NCI-H1417 treated with DMSO at 0.1 percent for 48 hours (cell line): ENCODE data around the gene LIFR.
"Not testable (repeated sequence)": the region's sequence is repeated elsewhere in the genome, so short reads cannot be mapped to it uniquely, and the experiment has no call there.

Experiments
- DNase-seq: peaks from one replicate; lab custom pipeline; 2025; lab: John Stamatoyannopoulos, UW

The LIFR gene

DNA sequence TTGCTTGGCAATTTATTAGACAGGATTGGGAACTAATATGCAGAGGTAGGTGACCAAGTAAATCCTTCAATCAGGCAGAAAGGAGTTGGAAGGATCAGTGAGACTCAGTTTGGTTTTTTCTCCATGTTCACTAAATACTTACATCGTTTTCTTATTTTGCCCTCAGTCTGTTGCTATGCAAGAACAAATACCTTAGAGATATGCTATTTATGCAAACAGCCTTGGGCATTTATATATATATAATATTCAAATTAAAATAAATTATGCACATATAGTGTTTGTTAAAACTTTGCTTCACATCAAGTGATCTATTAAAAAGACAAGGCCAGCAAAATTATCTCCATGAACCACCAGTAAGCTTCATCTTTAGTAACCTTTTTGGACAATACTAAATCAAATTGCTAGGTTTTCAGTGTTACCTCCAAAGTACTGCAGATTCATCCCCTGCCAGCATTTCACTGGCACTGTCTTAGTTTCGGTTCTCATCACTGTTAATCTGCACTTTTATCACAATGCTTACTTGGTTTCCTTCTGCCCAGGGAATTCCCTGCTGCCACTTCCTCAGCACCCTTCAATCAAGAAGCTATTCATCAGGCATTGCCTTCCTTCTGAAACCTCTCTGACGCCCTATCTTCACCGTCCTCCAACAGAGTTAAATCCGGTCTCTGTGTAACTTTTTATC is 26.0 kb upstream of the LIFR start:
- no peak for DNase-seq

DNA sequence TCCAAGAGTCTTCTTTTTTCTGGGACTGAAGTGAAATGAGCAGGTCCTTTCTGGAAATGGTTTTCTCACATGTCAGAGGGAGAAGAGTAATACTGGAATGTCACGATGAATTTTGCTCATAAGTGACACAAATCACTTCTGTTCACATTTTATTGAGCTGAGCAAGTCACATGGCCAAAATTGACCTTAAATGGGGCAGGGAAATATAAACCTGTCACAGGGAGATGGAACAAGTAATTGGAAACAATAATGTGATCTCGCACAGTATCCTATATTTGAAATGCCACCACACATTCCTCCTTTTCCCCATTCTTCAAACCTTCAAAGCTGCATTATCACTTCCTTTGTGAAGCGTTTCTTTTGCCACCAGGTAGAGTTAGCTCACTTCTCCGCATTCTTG is 25.2 kb upstream of the LIFR start:
- DNase-seq = no peak

DNA sequence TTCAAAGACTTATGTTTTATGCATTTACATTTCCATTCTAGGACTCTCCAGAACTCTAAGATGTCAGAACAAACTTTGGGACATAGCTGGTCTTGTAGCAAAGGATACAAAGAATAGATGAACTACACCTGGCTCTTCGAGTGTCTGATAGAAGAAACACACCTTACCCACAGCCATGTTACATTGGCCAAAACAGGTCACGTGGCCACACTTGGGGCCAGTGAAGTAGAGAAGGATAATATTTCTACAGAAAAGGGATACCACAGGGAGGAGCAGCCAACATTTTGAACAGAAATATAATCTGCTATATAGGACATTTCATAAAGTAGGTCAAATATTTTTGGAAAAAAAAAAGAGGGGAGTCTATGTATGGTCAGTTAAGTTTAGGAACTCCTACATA is 22.7 kb upstream of the LIFR start:
- DNase-seq = no peak

DNA sequence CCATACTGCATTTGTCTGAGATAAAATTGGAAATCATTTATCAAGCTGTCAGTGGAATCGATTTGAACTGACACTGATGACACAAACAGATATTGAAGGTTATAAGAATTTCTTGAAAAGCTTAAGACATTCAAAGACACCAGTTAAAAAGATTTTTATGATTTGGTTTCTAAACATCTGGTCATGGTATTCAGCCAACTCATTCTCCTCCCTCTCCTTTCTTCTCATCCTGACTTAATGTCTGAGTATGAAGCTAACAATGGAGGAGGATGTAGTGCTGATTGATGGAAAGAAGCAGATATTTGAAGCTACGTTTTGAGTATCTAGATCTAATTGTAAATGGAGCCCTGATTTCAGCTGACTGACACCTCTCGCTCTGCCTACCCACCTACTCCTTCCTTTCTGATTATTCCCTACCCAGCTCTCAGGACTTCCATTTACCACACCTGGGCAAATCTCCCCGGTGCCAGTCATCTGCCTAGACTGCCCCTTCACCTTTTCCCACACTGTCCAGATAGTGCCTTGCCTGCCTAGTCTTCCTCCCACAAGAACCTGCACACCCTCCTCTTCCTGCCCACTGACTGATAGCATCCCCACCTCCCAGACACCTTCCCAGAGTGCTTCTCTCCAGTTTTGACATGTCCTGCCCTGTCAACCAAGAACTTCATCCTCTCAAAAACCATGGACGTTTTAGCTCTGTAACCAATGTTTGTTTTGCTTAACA is 20.7 kb upstream of the LIFR start:
- no peak for DNase-seq

DNA sequence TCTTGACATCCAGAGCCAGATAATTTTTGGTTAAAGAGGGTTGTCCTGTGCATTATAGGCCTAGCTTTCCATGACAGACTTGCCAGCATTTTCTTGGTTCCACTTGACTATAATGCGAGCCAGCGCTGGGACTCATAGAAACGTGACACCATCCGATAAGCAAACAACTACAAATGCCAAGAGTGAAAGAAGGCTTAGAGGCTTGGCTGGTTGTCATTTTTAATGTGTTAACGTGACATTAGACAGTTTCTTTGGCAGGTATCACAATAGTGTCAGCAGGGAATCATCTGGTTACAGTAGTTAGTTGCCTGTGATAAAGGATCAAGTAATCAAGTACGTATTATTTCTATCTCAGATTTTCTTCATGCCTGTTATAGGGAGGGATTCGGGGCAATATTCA is 20.0 kb upstream of the LIFR start:
- no peak for DNase-seq

DNA sequence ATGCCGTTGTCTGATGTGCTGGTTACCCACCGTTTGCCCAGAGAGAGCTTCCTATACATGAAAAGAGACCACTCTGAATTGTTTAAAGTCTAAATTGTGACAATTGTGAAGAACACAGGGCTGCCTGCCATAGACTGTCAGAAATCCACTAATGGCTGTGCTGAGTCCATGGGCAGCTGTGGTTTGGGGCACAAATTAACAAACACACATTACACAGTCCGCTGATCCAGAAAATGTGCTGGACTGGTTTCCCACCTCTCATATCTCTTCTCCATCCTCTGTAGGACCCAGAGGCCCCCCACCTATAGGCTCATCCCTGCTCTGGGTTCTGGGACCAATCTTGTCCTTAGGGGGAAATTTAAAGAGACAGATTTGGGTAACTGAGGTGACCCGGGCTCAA is 19.0 kb upstream of the LIFR start:
- no peak for DNase-seq

DNA sequence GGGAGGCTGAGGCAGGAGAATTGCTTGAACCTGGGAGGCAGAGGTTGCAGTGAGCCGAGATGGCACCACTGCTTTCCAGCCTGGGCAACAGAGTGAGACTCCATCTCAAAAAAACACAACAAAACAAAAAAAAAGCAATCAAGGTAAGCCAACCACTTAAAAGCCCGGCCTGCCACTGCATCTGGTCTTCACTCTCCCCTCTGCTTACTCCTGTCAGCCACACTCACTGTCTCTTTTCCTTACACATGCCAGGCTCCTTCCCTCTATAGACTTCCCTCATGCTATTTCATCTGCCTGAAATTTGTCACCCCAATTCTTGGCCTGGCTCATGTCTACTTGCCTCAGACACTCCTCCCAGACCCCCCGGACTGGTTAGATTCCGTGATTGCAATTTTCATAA is 17.6 kb upstream of the LIFR start:
- DNase-seq = no peak

DNA sequence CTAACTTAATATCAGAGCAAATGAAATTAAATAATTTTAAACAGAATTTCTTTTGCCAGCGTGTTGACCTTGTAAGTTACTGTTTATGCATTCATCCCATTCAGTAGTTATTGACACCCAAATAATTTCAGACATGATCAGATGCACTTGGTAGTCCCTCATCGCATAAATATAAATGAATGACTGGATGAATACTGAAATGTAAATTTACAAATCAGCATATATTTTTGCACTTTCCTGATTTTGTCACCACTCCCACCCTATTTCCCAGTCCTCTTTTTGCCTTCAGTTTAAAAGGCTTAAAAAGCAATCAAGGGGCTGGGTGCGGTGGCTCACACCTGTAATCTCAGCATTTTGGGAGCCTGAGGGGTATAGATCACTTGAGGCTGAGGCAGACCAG is 17.1 kb upstream of the LIFR start:
- DNase-seq = no peak

DNA sequence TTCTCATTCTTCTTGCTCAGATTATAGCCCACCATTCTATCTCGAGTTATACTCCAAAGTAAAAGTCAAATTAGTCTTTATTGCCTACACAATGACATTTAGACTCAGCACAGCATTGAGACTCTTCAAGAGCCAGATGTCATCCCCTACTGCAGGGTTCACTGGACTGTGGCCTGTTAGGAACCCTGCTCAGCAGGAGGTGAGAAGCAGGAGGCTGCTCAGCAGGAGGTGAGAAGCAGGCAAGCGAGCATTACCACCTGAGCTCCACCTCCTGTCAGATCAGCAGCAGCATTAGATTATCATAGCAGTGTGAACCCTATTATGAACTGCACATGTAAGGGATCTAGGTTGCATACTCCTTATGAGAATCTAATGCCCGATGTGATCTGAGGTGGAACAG is 12.7 kb upstream of the LIFR start:
- DNase-seq = no peak

DNA sequence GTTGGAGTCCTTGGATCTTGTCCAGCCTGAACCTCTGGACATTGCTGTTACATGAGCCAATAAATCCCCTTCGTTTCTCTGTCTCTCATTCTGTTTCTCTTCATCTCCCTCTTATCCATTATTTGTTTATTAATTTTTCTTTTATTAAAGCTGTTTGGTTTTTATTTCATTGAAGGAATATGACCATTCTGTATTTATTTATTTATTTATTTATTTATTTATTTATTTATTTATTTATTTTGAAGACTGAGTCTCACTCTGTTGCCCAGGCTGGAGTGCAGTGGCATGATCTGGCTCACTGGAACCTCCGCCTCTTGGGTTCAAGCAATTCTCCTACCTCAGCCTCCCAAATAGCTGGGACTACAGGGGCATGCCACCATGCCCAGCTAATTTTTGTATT is 10.9 kb upstream of the LIFR start:
- DNase-seq = not testable (repeated sequence)

DNA sequence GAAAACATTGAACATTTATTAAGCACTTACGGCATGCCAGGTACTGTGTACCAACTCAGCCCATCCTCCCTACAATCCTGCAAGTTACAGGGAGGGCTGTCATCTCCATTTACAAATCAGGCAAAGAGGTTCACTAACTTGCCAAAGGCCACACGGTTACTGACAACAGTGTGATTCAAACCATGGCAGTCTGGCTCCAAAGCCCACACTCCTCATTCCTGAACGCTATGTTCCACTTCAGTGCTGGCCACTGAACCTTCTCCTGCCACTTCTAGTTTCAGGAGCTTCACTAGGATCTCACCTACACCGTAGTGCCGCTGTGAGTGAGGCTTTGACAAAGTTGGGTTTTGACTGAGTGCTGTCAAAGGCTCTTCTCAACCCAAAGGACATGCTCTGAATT is 7.2 kb upstream of the LIFR start:
- no peak for DNase-seq

DNA sequence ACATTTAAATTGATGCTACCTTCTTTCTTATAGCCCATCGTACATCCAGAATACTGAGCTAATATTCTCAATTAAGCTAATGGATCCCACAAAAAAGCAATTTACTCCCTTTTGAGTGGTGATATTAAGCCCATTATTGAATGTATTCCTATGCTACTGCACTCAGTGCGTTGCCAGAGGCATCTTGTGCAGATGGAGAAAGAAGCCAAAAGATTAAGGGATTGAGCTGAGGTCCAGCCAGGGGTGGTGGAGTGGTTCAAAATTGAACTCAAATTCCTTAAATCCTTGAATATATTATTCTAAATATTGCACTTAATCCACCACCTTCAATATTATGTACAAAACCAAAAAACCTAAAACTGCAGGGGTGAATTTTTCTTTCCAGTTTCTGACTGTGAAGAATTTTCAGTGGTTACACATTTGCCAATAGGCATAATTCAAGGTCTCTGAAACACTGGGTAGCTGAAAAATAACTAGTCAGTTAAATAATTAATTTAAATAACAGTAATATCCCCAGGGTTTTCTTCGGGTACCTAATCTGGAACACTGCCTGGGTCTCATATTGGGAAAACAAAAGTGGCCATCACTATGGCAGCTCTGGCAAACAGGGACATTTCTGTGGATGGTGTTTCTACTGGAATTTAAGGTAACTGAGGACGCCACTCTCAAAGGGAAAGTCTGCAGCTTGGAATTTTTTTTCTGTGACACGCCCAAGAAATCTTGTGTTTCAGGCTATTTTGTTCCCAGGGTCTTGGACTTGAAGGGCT is 6.2 kb upstream of the LIFR start:
- no peak for DNase-seq

DNA sequence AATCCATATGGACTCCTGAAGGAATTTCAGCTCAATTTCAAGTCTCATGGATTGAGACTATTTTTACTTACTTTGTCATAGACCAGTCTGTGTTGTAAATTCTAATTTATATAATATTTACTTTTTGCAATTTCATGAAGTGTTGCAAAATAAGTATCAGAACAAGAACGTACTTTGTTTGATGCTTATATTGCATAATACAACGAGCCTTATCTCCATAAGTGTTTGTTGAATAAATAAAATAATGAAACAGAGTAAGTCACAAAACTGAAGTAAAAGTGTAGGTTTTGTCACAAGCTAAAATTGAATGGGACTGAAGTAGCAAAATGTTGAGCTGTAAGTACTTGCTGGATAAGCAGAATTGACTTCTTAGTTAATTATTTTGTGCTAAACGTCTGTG is 3.0 kb upstream of the LIFR start:
- DNase-seq = no peak

DNA sequence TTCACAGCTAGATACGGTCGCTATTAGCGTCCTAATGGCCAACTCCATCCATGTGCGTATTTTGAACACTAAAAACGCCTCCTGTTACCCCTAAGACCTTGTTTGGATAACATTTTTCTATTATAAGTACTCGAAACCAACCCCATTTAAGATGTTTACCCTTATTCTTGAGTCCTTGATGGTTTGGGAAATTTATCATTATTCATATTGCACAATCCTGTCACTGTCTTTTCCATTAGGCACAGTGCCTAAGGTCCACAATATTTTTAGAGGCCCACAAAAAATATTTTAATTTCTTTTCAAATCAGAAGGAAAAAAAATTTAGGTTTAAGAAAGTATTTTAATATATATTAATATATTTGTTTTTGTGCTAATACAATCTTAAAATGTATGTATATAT is 1.3 kb upstream of the LIFR start:
- no peak for DNase-seq

DNA sequence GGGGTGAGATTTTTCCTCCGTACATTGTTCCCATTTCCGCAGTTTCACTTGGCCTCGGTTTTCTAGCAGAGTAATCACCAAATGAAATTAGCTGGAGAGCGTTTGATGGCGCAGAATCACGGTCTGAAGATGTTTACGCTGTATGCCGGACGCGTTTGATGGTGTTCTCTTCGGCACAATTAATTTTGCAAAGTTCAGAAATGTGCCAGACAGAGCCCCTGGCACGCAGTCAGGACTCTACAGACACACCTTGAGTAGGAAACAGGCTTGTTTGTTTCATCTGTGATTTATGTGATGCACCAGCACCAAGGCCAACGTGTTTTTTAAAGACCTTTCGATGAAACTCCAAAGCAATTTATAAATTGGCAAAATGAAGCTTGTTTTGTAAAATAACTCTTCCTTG is 863 bp upstream of the LIFR start:
- DNase-seq = peak; percentile 57

DNA sequence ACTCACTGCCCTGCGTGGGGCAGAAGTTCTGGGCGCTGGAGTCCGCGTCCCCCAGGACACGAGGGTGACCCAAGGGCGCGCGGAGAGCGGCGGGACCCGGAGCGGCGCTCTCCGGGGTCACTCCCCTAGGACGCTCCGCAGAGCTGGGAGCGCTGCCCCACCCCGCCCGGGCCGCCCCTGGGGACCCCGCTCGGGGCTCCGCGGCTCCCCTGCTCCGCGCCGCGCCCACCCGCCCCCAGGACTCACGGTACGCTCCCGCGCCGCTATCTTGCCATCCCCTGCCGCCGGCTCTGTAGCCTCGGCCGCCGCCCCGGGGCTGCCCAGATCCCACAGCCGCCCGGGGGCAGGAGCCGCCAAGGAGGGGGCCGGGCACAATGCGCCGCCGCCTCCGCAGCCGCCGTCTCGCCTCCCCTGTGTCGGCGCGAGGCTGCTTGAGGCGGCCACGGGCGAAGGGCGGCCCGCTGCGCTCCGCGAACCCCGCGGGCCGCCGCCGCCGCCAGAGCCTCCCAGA is 303 bp downstream of the LIFR start:
- DNase-seq = no peak

DNA sequence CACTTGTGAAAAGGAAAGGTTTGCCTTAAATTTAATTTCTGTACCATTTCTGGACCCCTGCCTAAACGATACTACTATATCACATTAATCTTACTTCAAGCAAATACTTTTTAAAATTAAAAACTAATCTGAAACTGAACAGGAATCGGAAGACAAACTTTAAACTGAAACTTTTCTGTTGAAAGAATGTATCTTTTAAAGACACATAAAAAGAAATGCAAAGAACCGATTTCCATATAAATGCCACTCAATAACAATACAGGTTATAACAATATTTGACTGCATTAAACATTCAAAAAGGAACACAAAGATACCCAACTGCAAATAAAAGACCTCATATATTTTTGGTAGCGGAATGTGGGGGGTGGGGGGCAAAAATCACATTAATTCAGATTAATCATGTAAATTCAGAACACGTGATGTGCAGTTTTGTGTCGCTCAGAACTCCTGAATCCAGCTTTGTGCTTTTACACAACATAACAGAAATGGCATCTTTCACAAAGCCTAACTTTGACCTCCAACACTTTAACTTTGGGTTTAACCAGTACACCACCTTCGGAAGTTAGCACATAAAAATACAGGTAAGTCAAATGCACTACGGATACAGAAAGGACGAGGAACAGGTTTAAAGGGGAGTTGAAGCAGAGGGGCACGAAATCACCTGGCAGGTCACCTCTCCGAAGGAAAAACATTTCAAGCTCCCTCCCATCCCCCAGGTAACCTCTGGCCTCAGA is 925 bp downstream of the LIFR start:
- no peak for DNase-seq

DNA sequence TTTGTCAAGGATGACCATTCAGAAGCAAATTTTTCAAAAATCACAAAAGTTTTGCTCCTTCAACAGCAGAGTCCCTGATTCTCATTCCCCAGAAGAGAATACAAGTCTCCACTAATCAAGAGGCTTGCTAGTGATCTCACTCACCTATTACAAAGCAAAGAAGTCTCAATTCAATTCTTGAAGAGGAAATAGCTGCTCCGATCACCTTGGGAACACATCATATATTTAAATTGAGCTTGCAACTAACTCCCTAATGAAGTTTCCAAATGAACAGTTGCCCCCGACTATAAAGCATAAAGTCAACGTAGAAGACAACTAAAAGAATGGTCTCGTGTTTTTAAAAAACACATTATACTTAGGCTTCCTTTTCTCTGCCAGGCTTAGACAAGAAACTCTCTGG is 1.6 kb downstream of the LIFR start:
- no peak for DNase-seq

DNA sequence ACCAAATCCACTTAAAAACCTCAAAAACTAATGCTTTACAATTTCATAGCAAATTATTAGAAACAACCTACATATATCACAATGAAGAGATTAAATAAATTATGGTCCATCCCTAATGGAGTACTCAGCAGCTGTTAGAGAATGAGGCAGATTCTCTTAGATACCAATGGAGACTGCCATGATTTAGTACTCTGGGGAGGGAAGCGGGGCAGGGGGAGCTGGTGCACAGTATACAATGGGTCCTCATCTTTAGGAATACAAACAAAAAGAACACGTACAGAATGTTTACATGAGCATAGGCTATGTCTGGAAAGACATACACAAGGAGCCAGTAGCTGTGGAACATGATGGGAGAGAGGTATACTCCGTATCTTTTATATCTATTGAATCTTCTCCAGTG is 2.0 kb downstream of the LIFR start:
- no peak for DNase-seq

DNA sequence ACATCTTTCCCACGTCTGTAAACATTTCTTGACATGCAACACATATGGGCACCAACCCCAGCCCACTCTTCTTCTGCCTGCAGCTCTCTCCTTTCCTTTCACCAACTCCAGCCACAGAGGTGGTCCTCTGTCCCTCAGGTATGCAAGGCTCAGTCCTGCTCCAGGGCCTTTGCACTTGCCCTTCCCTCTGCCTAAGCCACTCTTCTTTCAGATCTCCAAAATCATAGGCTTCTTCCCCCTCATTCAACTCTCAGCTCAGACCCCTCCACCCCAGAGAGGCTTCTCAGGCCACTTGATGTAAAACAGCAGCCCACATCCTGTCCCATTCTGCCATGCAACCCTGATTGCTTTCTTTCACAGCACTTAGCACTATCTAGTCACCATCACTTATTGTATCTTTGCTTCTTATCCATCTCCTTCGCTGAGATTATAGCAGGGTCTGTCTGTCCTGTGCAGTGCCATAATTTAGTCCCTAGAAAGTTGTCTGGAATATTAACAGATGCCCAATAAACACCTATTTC is 3.4 kb downstream of the LIFR start:
- no peak for DNase-seq

DNA sequence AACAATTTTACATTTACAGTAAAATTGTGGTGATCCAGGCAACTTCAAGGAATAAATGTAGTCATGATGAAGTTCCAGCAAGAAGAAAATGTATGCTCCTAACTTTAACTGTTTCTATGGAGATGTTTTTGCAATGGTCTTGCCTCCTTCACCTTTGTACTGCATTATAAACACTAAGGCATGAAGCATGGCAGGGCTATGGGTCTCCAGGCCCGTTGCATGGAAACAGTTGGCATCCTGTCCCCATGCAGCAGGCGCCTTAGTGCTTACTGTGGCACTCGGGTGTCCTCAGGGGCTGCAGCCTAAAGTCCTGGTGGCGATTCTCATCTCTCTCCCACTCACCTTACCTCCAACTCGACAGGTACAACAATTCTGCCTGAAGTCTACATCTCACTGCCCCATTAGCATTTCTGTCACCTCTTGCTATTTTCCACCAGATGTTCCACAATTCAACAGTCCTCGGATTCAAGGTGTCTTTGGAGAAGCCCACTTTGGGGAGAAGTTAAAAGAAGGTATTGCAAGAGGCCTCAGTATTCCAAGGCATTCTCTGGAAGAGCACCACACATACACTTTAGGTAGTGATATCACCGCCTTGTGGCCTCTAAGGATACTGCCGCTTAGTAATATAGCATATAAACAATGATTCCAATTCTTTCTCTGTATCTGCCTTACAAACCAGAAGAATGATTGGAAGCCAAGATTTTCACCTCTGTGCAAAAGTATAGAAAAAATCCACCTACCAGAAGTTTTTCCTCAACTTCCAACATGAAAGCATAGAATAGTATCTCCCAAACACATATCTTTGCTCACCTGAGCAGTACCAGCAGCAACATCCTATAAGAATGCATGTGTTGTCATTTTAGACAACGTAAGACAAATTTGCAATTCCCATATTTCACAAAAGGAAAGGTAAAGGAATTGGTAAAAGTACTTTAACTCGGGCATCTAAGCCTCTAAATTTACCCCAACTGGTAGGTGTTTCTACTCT is 5.1 kb downstream of the LIFR start:
- no peak for DNase-seq
